SK-N-SH (cell line): ENCODE results near the gene PTPN6. TPM values are rescaled to one million over a fixed set of nuclear protein-coding genes. Genes with fewer than 3 reads are reported as not detected.

ENCODE experiments used
- CTCF ChIA-PET: fragments of 300-600, 350-600 bp; formaldehyde crosslinking; extraction: SDS; loops from one replicate; lab custom pipeline; 2021; lab: Yijun Ruan, JAX
- POLR2A ChIA-PET: fragments of 350-600 bp; sonication (Branson Sonifier 250); formaldehyde crosslinking; extraction: SDS; loops from one replicate; lab custom pipeline; 2020; ENCODE audit warnings: antibody characterized with exemption, inconsistent platforms; lab: Yijun Ruan, JAX
- DNase-seq: peaks from one replicate; pipeline ENCODE4 v3.0.0; 2012
- H2AFZ ChIP-seq: fragments of 200-600 bp; sonication (generic); 2 replicates; pipeline ENCODE4 v1.8.1; 2016; ENCODE audit warnings: antibody characterized with exemption, mild to moderate bottlenecking, low read depth
- H3F3A ChIP-seq: fragments of 200-600 bp; sonication (generic); replicated peaks from 2 replicates; pipeline ENCODE3; 2016; ENCODE audit warnings: antibody characterized with exemption, mild to moderate bottlenecking; ENCODE audit not compliant: insufficient read depth
- H3K27ac ChIP-seq, 2 experiments: fragments of 200-500 bp in 1 of 2; fragments of 200-600 bp in 1 of 2; sonication (Bioruptor generic) in 1 of 2; sonication (generic), shearing (Covaris generic) in 1 of 2; 2 replicates each; pipeline versions ENCODE4 v1.5.1 to v1.6.1; 2014 to 2016; ENCODE audit warnings: low read depth in 2 of 2, inconsistent platforms in 1 of 2, low read length in 1 of 2, mild to moderate bottlenecking in 1 of 2, mixed read lengths in 1 of 2
- H3K27me3 ChIP-seq: fragments of 200-600 bp; sonication (generic), shearing (Covaris generic); 2 replicates; pipeline ENCODE4 v1.6.1; 2016; ENCODE audit warnings: mixed run types; ENCODE audit not compliant: insufficient read depth
- H3K36me3 ChIP-seq, 2 experiments: fragments of 200-500 bp in 1 of 2; fragments of 200-600 bp in 1 of 2; sonication (Bioruptor generic) in 1 of 2; sonication (generic) in 1 of 2; replicated peaks in 1 of 2; 2 replicates each; pipeline versions ENCODE3 to v1.5.1; 2014 to 2016; ENCODE audit warnings: low read length in 1 of 2, mild to moderate bottlenecking in 1 of 2; ENCODE audit not compliant: insufficient read depth in 2 of 2, control insufficient read depth in 1 of 2
- H3K4me1 ChIP-seq, 2 experiments: fragments of 200-500 bp in 1 of 2; fragments of 200-600 bp in 1 of 2; sonication (Bioruptor generic) in 1 of 2; sonication (generic), shearing (Covaris generic) in 1 of 2; 2 replicates each; pipeline versions ENCODE4 v1.5.1 to v1.6.1; 2014 to 2016; ENCODE audit warnings: low read depth in 1 of 2, low read length in 1 of 2, mixed run types in 1 of 2; ENCODE audit not compliant: insufficient read depth in 2 of 2, control insufficient read depth in 1 of 2
- H3K4me2 ChIP-seq: fragments of 200-600 bp; sonication (generic), shearing (Covaris generic); 2 replicates; pipeline ENCODE4 v1.6.1; 2017; ENCODE audit warnings: mixed run types
- H3K4me3 ChIP-seq, 2 experiments: fragments of 200-500 bp in 1 of 2; fragments of 200-600 bp in 1 of 2; sonication (Bioruptor generic) in 1 of 2; sonication (generic), shearing (Covaris generic) in 1 of 2; 2 replicates each; pipeline versions ENCODE4 v1.5.1 to v1.8.1; 2014 to 2016; ENCODE audit warnings: low read depth in 2 of 2, inconsistent platforms in 1 of 2, low read length in 1 of 2, mild to moderate bottlenecking in 1 of 2, mixed read lengths in 1 of 2, moderate library complexity in 1 of 2
- H3K79me2 ChIP-seq: fragments of 200-600 bp; sonication (generic); 2 replicates; pipeline ENCODE4 v1.8.1; 2017; ENCODE audit warnings: mild to moderate bottlenecking; ENCODE audit not compliant: insufficient read depth
- H3K9ac ChIP-seq: fragments of 200-600 bp; sonication (generic); 2 replicates; pipeline ENCODE4 v1.6.1; 2017; ENCODE audit warnings: mixed run types
- H3K9me2 ChIP-seq: fragments of 200-600 bp; sonication (generic); 2 replicates; pipeline ENCODE4 v1.6.1; 2017; ENCODE audit warnings: mixed run types
- H3K9me3 ChIP-seq: fragments of 200-600 bp; sonication (generic); 2 replicates; pipeline ENCODE4 v1.6.1; 2017; ENCODE audit warnings: mixed run types, mild to moderate bottlenecking, moderate library complexity
- H4K20me1 ChIP-seq: fragments of 200-600 bp; sonication (generic); 2 replicates; pipeline ENCODE4 v1.6.1; 2017; ENCODE audit warnings: mild to moderate bottlenecking, mixed run types; ENCODE audit not compliant: insufficient read depth
- CHD2 ChIP-seq: fragments of 150-350 bp; IDR thresholded peaks from 2 replicates; pipeline ENCODE4 v1.6.1; 2018; ENCODE audit warnings: low read length; ENCODE audit not compliant: partially characterized antibody
- ELF1 ChIP-seq: IDR thresholded peaks from 2 replicates; pipeline ENCODE4 v1.4.0; 2012
- FOSL2 ChIP-seq: IDR thresholded peaks from 2 replicates; pipeline ENCODE4 v1.4.0; 2012; ENCODE audit warnings: low read depth, mild to moderate bottlenecking, moderate library complexity, borderline replicate concordance
- FOXJ3 ChIP-seq: sonication (generic); formaldehyde crosslinking; IDR thresholded peaks from 2 replicates; pipeline ENCODE4 v1.5.1; 2020; ENCODE audit warnings: mild to moderate bottlenecking, missing genetic modification reagents
- FOXM1 ChIP-seq: IDR thresholded peaks from 2 replicates; pipeline ENCODE4 v1.4.0; 2012; ENCODE audit warnings: low read depth, mild to moderate bottlenecking
- GATA2 ChIP-seq: sonication (generic); formaldehyde crosslinking; IDR thresholded peaks from 2 replicates; pipeline ENCODE4 v1.5.0; 2020; ENCODE audit warnings: mild to moderate bottlenecking, missing genetic modification reagents
- JUND ChIP-seq: IDR thresholded peaks from 2 replicates; pipeline ENCODE4 v1.4.0; 2012
- NFIC ChIP-seq: IDR thresholded peaks from 2 replicates; pipeline ENCODE4 v1.4.0; 2012; ENCODE audit warnings: borderline replicate concordance
- RCOR1 ChIP-seq: fragments of 150-350 bp; IDR thresholded peaks from 2 replicates; pipeline ENCODE4 v1.6.1; 2017; ENCODE audit warnings: antibody characterized with exemption, low read length
- RFX5 ChIP-seq: IDR thresholded peaks from 2 replicates; pipeline ENCODE4 v1.6.1; 2012; ENCODE audit warnings: mild to moderate bottlenecking, improper control_type of control experiment, low read length
- SIN3A ChIP-seq: IDR thresholded peaks from 2 replicates; pipeline ENCODE4 v1.6.1; 2012; ENCODE audit warnings: low read depth, mild to moderate bottlenecking, low read length, moderate library complexity, borderline replicate concordance
- SMC3 ChIP-seq: IDR thresholded peaks from 2 replicates; pipeline ENCODE4 v1.6.1; 2012; ENCODE audit warnings: low read depth, low read length, improper control_type of control experiment
- TAF1 ChIP-seq: IDR thresholded peaks from 2 replicates; pipeline ENCODE4 v1.6.1; 2012; ENCODE audit warnings: low read depth, mild to moderate bottlenecking, low read length, moderate library complexity, borderline replicate concordance
- TCF12 ChIP-seq: IDR thresholded peaks from 2 replicates; pipeline ENCODE4 v1.4.0; 2012
- WGBS: methylation state at CpG from one replicate; pipeline ENCODE4 v1.1.6; 2017; ENCODE audit warnings: low lambda C conversion rate; 5-methylcytosine and 5-hydroxymethylcytosine counted together
- polyA plus RNA-seq, 3 experiments: library from polyadenylated mRNA; depleted of rRNA; stranded (reverse); fragments of >200 nt; gene quantifications; 2 replicates each; pipeline ENCODE4 v1.2.3, GENCODE V29; 2012
- TF ChIP-seq, protein P1 (sequence below): IDR thresholded peaks from 2 replicates; pipeline ENCODE4 v1.6.1; 2012; ENCODE audit warnings: mild to moderate bottlenecking, low read depth, low read length, moderate library complexity
- TF ChIP-seq, protein P2 (sequence below): IDR thresholded peaks from 2 replicates; pipeline ENCODE4 v1.4.0; 2012; ENCODE audit warnings: low read depth

The PTPN6 gene
- polyA plus RNA-seq, 1 of the 3 experiments (the other 2 are of a cell fraction), result 0.12 TPM

DNA sequence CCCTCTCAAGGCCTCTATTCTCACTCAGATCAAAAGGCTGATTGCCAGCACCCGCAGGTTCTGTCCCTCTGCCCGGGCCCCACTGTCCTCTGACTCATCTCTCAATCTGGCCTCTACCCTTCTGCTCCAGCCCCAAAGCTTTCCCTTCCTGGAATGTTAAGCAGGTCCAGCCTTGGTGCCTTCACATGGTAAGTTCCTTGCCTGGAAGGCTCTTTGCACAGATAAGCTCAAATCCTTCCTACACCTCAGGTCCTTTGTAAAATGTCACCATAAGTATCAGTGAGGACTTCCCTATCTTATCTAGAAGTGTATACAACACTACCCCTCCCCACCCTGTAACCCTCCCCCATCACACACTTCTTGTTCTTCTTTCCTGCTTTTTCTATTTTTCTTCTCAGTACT lies 44.9 kb downstream of the PTPN6 start:
- no peak for DNase-seq
- CTCF ChIA-PET, result no interaction called here
- Histone ChIP-seq H3K79me2 (no peaks in the 10 kb centered on the region), H3K9me2 (no peaks in the 10 kb centered on the region), H3F3A (no peaks in the 10 kb centered on the region), H4K20me1 (no peaks in the 10 kb centered on the region), H3K4me1 (no peaks in the 10 kb centered on the region; a peak in 1 of 4 replicates), H3K9ac (no peak overlapping the region), H2AFZ (no peak overlapping the region), H3K4me3 (no peak overlapping the region), H3K9me3 (no peaks in the 10 kb centered on the region), H3K27ac (no peak overlapping the region; a peak in 1 of 4 replicates), H3K4me2 (no peak overlapping the region), H3K36me3 (peaks cover 13 to 40% of the 10 kb centered on the region in 2 experiments), H3K27me3 (no peaks in the 10 kb centered on the region)
- POLR2A ChIA-PET, result no interaction called here
- WGBS, result 17% methylated on average over 2 of the region's 2 CpGs
- TF ChIP-seq NFIC, result 0 out of 2 replicates have a peak, but pooled peaks have one; percentile 10
- TF ChIP-seq SIN3A, result no peak
- peak; percentile 47 for TF ChIP-seq TCF12
- no peak for TF ChIP-seq FOXM1
- peak; percentile 71; the same call in 1 of the 2 replicates for TF ChIP-seq FOSL2
- TF ChIP-seq, protein P1, sequence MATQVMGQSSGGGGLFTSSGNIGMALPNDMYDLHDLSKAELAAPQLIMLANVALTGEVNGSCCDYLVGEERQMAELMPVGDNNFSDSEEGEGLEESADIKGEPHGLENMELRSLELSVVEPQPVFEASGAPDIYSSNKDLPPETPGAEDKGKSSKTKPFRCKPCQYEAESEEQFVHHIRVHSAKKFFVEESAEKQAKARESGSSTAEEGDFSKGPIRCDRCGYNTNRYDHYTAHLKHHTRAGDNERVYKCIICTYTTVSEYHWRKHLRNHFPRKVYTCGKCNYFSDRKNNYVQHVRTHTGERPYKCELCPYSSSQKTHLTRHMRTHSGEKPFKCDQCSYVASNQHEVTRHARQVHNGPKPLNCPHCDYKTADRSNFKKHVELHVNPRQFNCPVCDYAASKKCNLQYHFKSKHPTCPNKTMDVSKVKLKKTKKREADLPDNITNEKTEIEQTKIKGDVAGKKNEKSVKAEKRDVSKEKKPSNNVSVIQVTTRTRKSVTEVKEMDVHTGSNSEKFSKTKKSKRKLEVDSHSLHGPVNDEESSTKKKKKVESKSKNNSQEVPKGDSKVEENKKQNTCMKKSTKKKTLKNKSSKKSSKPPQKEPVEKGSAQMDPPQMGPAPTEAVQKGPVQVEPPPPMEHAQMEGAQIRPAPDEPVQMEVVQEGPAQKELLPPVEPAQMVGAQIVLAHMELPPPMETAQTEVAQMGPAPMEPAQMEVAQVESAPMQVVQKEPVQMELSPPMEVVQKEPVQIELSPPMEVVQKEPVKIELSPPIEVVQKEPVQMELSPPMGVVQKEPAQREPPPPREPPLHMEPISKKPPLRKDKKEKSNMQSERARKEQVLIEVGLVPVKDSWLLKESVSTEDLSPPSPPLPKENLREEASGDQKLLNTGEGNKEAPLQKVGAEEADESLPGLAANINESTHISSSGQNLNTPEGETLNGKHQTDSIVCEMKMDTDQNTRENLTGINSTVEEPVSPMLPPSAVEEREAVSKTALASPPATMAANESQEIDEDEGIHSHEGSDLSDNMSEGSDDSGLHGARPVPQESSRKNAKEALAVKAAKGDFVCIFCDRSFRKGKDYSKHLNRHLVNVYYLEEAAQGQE, result peak; percentile 57; the same call in 1 of the 2 replicates
- TF ChIP-seq JUND, result peak; percentile 45; the same call in 1 of the 2 replicates
- no peak for TF ChIP-seq ELF1

DNA sequence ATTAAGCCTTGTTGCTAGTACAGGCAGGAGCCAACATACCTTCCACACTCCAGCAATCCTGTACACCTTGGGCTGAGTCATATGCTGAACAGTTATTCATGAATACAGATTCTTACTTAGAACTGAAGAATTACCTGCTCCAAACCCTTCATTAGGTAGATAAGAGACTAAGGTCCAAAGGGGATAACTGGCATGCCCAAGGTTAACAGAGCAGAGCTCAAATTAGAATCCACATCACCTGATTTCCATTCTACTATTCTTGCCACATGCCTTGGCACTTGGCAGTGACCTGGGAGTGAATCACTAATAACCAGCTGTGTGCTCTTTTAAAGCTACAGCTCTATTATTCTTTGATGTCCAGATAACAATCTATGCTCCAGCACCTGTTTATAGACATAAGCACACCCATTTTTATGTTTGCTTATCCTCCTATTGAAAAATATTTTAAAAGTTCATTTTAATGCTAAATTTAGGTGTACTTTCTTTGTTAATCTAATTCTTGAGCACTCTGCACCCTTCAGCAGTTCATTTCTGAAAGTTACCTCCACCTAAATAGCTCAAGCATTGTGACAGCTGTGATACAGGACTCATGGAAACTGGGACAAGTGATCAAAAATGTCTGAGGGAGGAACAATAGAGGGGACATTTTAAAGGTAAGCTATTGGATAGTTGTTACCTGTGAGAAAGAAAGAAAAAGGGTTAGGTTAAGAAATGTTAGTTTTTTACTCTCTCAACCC lies 47.7 kb downstream of the PTPN6 start:
- Histone ChIP-seq H3K9ac (no peak overlapping the region), H4K20me1 (no peaks in the 10 kb centered on the region), H3K9me2 (no peaks in the 10 kb centered on the region), H3K36me3 (peaks cover 13 to 22% of the 10 kb centered on the region in 2 experiments), H2AFZ (no peak overlapping the region), H3K27ac (no peak overlapping the region), H3K4me1 (no peaks in the 10 kb centered on the region; a peak in 1 of 4 replicates), H3F3A (no peaks in the 10 kb centered on the region), H3K4me3 (no peak overlapping the region), H3K4me2 (no peak overlapping the region), H3K9me3 (no peaks in the 10 kb centered on the region), H3K79me2 (no peaks in the 10 kb centered on the region), H3K27me3 (no peaks in the 10 kb centered on the region)
- no peak for DNase-seq
- TF ChIP-seq RFX5, result no peak
- no peak for TF ChIP-seq TAF1
- no peak for TF ChIP-seq FOXJ3 (CRISPR knock-in tag)
- TF ChIP-seq ELF1, result no peak
- no peak for TF ChIP-seq CHD2
- TF ChIP-seq GATA2 (CRISPR knock-in tag), result no peak
- TF ChIP-seq SIN3A, result no peak
- TF ChIP-seq SMC3, result no peak
- TF ChIP-seq, protein P2, sequence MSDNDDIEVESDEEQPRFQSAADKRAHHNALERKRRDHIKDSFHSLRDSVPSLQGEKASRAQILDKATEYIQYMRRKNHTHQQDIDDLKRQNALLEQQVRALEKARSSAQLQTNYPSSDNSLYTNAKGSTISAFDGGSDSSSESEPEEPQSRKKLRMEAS, result no peak
- no peak for TF ChIP-seq RCOR1
- ChIA-PET POLR2A (no interaction called here), CTCF (interaction anchor here (1.2 to 1.3 kb wide), 2 partner anchors 13 to 94 kb away, joined by 3 read pairs; no protein-coding TSS in a partner anchor)
